ENCODE measurements around the gene MUC3A. TPM values are rescaled to one million over a fixed set of nuclear protein-coding genes. Genes with fewer than 3 reads are reported as not detected.
"Not testable (repeated sequence)": the region's sequence is repeated elsewhere in the genome, so short reads cannot be mapped to it uniquely, and the experiment has no call there.

MUC3A gene
- total RNA-seq, 1 donor from 2014 or later = not detected

GRCh38 chr7:100933734-100934133 lies 15.6 kb upstream of the MUC3A start:
- no peak overlapping the region for H3K27ac Mint-ChIP-seq
- H3K36me3 Mint-ChIP-seq (ENCODE audit: low read depth) = no peaks in the 10 kb centered on the region
- no peak for DNase-seq
- peaks cover 8% of the 10 kb centered on the region for H3K27me3 Mint-ChIP-seq
- no peaks in the 10 kb centered on the region for H3K4me1 Mint-ChIP-seq
- H3K9me3 Mint-ChIP-seq = no peaks in the 10 kb centered on the region
- intact Hi-C loops (cut with micrococcal nuclease) = no loop called here
- H3K4me3 Mint-ChIP-seq = no peak overlapping the region

GRCh38 chr7:100935381-100935780 lies 14.0 kb upstream of the MUC3A start:
- intact Hi-C loops (cut with micrococcal nuclease); H3K4me3 Mint-ChIP-seq; H3K4me1 Mint-ChIP-seq; DNase-seq; H3K36me3 Mint-ChIP-seq (ENCODE audit: low read depth); H3K9me3 Mint-ChIP-seq; H3K27me3 Mint-ChIP-seq; H3K27ac Mint-ChIP-seq: not testable (repeated sequence)

GRCh38 chr7:100936167-100936566 lies 13.2 kb upstream of the MUC3A start:
- H3K36me3 Mint-ChIP-seq (ENCODE audit: low read depth); H3K27ac Mint-ChIP-seq; intact Hi-C loops (cut with micrococcal nuclease): not testable (repeated sequence)

GRCh38 chr7:100942045-100942774 lies 7.1 kb upstream of the MUC3A start:
- H3K4me1 Mint-ChIP-seq = no peaks in the 10 kb centered on the region
- no peaks in the 10 kb centered on the region for H3K36me3 Mint-ChIP-seq (ENCODE audit: low read depth)
- no peak for DNase-seq
- peaks cover 3% of the 10 kb centered on the region for H3K27me3 Mint-ChIP-seq
- H3K4me3 Mint-ChIP-seq = no peak overlapping the region
- H3K9me3 Mint-ChIP-seq = no peaks in the 10 kb centered on the region
- no peak overlapping the region for H3K27ac Mint-ChIP-seq
- intact Hi-C loops (cut with micrococcal nuclease) = no loop called here

More at GRCh38 chr7:100936167-100936566, 13.2 kb upstream of the MUC3A start:
- not testable (repeated sequence) for H3K9me3 Mint-ChIP-seq, H3K4me1 Mint-ChIP-seq, DNase-seq, H3K4me3 Mint-ChIP-seq, H3K27me3 Mint-ChIP-seq

- Mint-ChIP-seq H3K27me3 (peaks cover 3% of the 10 kb centered on the region), H3K36me3 (ENCODE audit: low read depth) (no peaks in the 10 kb centered on the region), H3K4me3 (no peak overlapping the region), H3K9me3 (no peaks in the 10 kb centered on the region), H3K4me1 (no peaks in the 10 kb centered on the region), H3K27ac (no peak overlapping the region)
- no peak for DNase-seq
- intact Hi-C loops (cut with micrococcal nuclease) = no loop called here
These were observed 5.6 kb upstream of the MUC3A start for GRCh38 chr7:100943693-100944092.

- Mint-ChIP-seq H3K27ac (no peak overlapping the region), H3K4me1 (no peaks in the 10 kb centered on the region), H3K27me3 (peaks cover 5% of the 10 kb centered on the region), H3K9me3 (no peaks in the 10 kb centered on the region), H3K4me3 (no peak overlapping the region), H3K36me3 (ENCODE audit: low read depth) (no peaks in the 10 kb centered on the region)
- intact Hi-C loops (cut with micrococcal nuclease) = no loop called here
- no peak for DNase-seq
These were observed 5.2 kb upstream of the MUC3A start for GRCh38 chr7:100944138-100944537.

GRCh38 chr7:100946111-100946510 lies 3.2 kb upstream of the MUC3A start:
- no peaks in the 10 kb centered on the region for H3K36me3 Mint-ChIP-seq (ENCODE audit: low read depth)

GRCh38 chr7:100946766-100947365 lies 2.5 kb upstream of the MUC3A start:
- no peak overlapping the region for H3K27ac Mint-ChIP-seq

More at GRCh38 chr7:100946111-100946510, 3.2 kb upstream of the MUC3A start:
- no peaks in the 10 kb centered on the region for H3K4me1 Mint-ChIP-seq
- DNase-seq = no peak
- intact Hi-C loops (cut with micrococcal nuclease) = no loop called here
- no peaks in the 10 kb centered on the region for H3K9me3 Mint-ChIP-seq
- H3K4me3 Mint-ChIP-seq = no peak overlapping the region
- H3K27ac Mint-ChIP-seq = no peak overlapping the region
- peaks cover 14% of the 10 kb centered on the region for H3K27me3 Mint-ChIP-seq

GRCh38 chr7:100947792-100948191 lies 1.5 kb upstream of the MUC3A start:
- H3K9me3 Mint-ChIP-seq = no peaks in the 10 kb centered on the region
- no peaks in the 10 kb centered on the region for H3K4me1 Mint-ChIP-seq
- intact Hi-C loops (cut with micrococcal nuclease) = no loop called here
- no peak for DNase-seq
- peaks cover 14% of the 10 kb centered on the region for H3K27me3 Mint-ChIP-seq
- no peaks in the 10 kb centered on the region for H3K36me3 Mint-ChIP-seq (ENCODE audit: low read depth)
- H3K27ac Mint-ChIP-seq = no peak overlapping the region
- no peak overlapping the region for H3K4me3 Mint-ChIP-seq

More at GRCh38 chr7:100946766-100947365, 2.5 kb upstream of the MUC3A start:
- no peaks in the 10 kb centered on the region for H3K9me3 Mint-ChIP-seq
- H3K36me3 Mint-ChIP-seq (ENCODE audit: low read depth) = no peaks in the 10 kb centered on the region
- no peaks in the 10 kb centered on the region for H3K4me1 Mint-ChIP-seq
- DNase-seq = no peak
- no peak overlapping the region for H3K4me3 Mint-ChIP-seq
- peaks cover 14% of the 10 kb centered on the region for H3K27me3 Mint-ChIP-seq
- intact Hi-C loops (cut with micrococcal nuclease) = no loop called here

- Mint-ChIP-seq H3K4me3 (no peak overlapping the region), H3K27me3 (peaks cover 11% of the 10 kb centered on the region), H3K4me1 (no peaks in the 10 kb centered on the region), H3K9me3 (no peaks in the 10 kb centered on the region), H3K36me3 (ENCODE audit: low read depth) (no peaks in the 10 kb centered on the region), H3K27ac (no peak overlapping the region)
- intact Hi-C loops (cut with micrococcal nuclease) = no loop called here
- no peak for DNase-seq
These were observed 654 bp downstream of the MUC3A start for GRCh38 chr7:100949933-100950443.

- Mint-ChIP-seq H3K27ac (no peak overlapping the region), H3K4me3 (no peak overlapping the region), H3K27me3 (peaks cover 11% of the 10 kb centered on the region), H3K4me1 (no peaks in the 10 kb centered on the region), H3K36me3 (ENCODE audit: low read depth) (no peaks in the 10 kb centered on the region), H3K9me3 (no peaks in the 10 kb centered on the region)
- intact Hi-C loops (cut with micrococcal nuclease) = no loop called here
- DNase-seq = no peak
These were observed 1.8 kb downstream of the MUC3A start for GRCh38 chr7:100951172-100951571.

- intact Hi-C loops (cut with micrococcal nuclease) = no loop called here
- H3K27me3 Mint-ChIP-seq = peaks cover 11% of the 10 kb centered on the region
- no peaks in the 10 kb centered on the region for H3K4me1 Mint-ChIP-seq
- no peak for DNase-seq
- no peaks in the 10 kb centered on the region for H3K9me3 Mint-ChIP-seq
- H3K27ac Mint-ChIP-seq = no peak overlapping the region
- no peak overlapping the region for H3K4me3 Mint-ChIP-seq
- H3K36me3 Mint-ChIP-seq (ENCODE audit: low read depth) = no peaks in the 10 kb centered on the region
These were observed 2.7 kb downstream of the MUC3A start for GRCh38 chr7:100951888-100952560.

GRCh38 chr7:100952641-100953040 lies 3.3 kb downstream of the MUC3A start:
- H3K27me3 Mint-ChIP-seq = peaks cover 11% of the 10 kb centered on the region
- no peak for DNase-seq
- intact Hi-C loops (cut with micrococcal nuclease) = no loop called here
- H3K9me3 Mint-ChIP-seq = no peaks in the 10 kb centered on the region
- H3K27ac Mint-ChIP-seq = no peak overlapping the region
- no peaks in the 10 kb centered on the region for H3K36me3 Mint-ChIP-seq (ENCODE audit: low read depth)
- H3K4me1 Mint-ChIP-seq = no peaks in the 10 kb centered on the region
- no peak overlapping the region for H3K4me3 Mint-ChIP-seq

GRCh38 chr7:100957832-100958421 lies 8.6 kb downstream of the MUC3A start:
- Mint-ChIP-seq H3K4me3 (no peak overlapping the region), H3K9me3 (no peaks in the 10 kb centered on the region), H3K27me3 (no peaks in the 10 kb centered on the region), H3K27ac (no peak overlapping the region), H3K36me3 (ENCODE audit: low read depth) (no peaks in the 10 kb centered on the region), H3K4me1 (no peaks in the 10 kb centered on the region)
- DNase-seq = no peak
- intact Hi-C loops (cut with micrococcal nuclease) = no loop called here

Data from activated CD4-positive, alpha-beta T cell treated with anti-CD3 and anti-CD28 coated beads, Interleukin-2, amount 10 ng/mL, durations not matched to agents 24 days and 14 days (primary cell).